PFSK-1 (cell line): Measurements from ENCODE around the gene SLC39A9.

Experiments used
- POLR2AphosphoS5 ChIP-seq: IDR thresholded peaks from 2 replicates; pipeline ENCODE4 v1.6.1; 2012; ENCODE audit warnings: low read depth, mild to moderate bottlenecking, control low read depth, low read length, moderate library complexity
- TAF1 ChIP-seq: IDR thresholded peaks from 2 replicates; pipeline ENCODE4 v1.6.1; 2012; ENCODE audit warnings: low read length, control low read depth, borderline replicate concordance; ENCODE audit not compliant: insufficient read depth

DNA sequence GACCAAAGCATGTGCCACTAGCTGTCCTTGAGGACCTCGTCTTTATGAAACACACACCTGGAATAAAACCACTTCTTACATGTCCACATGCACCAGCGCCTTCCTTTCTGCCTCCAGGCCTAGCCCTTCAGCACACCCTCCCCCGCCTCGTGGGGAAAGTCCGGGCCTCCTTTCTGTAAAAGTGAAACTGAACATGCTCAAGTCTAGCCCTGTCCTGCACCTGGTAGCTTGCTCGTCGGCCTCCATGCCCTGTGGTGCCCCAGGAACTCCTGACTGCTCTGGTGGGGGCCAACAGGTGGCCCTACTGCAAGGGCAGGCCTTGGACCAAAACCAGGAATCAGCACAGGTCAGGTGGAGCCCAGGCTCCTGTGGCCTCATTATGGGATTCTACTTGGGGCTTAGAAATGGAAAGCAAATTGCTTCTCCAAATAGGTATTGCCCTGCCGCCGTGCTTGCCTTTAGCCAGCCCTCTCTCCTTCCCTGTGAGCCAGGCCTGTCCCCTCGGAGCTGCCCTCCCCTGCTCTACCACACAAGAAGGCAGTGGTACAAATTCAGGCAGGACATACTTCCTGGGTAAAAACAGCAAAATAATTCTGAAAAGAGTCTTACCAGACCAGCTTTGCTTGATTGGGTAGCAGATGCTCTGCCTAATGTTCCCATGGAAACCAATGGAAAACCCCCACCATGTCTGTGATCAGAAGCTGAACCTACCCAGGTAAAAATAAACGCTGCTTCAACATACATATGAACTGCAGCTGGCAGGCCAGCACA is 43.9 kb upstream of the SLC39A9 start:
- TF ChIP-seq POLR2AphosphoS5 (no peak), TAF1 (no peak)
